Erythroblast (primary cell): ENCODE results near the gene ZNF638.

Experiments used
- GATA1 ChIP-seq: IDR thresholded peaks from 2 replicates; pipeline ENCODE4 v1.6.1; 2011; ENCODE audit warnings: low read depth, mild to moderate bottlenecking, control low read depth, low read length, moderate library complexity
- POLR2A ChIP-seq: IDR thresholded peaks from 2 replicates; pipeline ENCODE4 v1.6.1; 2011; ENCODE audit warnings: mild to moderate bottlenecking, low read length

DNA sequence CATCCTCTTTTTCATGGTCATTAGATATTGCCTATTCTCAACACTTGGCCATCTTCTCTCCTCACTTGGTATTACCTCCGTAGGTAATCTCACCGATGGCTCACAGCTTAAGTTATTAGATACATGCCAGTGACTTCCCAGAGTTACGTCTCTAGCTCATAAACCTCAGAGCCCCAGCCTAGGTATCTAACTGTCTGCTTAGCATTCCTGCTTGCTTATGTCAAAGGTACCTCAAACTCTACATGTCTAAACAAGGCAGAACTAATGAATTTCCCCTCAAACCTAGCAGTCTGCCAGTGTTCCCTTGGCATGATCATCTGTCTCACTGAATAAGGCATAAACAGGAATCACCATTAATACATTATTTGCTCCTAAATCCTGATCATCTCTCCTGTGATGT, 27.7 kb upstream of the ZNF638 start:
- no peak for TF ChIP-seq POLR2A
- TF ChIP-seq GATA1: no peak
